Smooth muscle cell (in vitro differentiated cells): ENCODE data around the gene LIPN. TPM values are rescaled to one million over a fixed set of nuclear protein-coding genes. Genes with fewer than 3 reads are reported as not detected.

ENCODE experiments used
- polyA plus RNA-seq: library from polyadenylated mRNA; unstranded; fragments of >200 nt; fragmentation: Nextera tagmentation; extraction: Ambion mirVana; gene quantifications from 2 replicates; pipeline ENCODE4 v1.2.1, GENCODE V29; 2016
- total RNA-seq: library from RNA; depleted of rRNA; stranded (reverse); fragments of >200 nt; gene quantifications from 2 replicates; pipeline ENCODE4 v1.2.3, GENCODE V29; 2014

The LIPN gene
- total and polyA plus RNA-seq, 2 experiments from 2014 or later, result 0.40 TPM; not detected in 1

Other genes starting within 250 kb of the LIPN start
- 11.2 and 17.2 TPM in 2 replicates for gene RNLS, start 176.7 kb upstream of the LIPN start, total RNA-seq
- gene RNLS, start 176.7 kb upstream of the LIPN start, polyA plus RNA-seq, result 4.8 and 4.9 TPM in 2 replicates
- gene LIPJ, start 173.3 kb upstream of the LIPN start, total RNA-seq, result not detected in 2 replicates
- gene LIPJ, start 173.3 kb upstream of the LIPN start, polyA plus RNA-seq, result not detected in 2 replicates
- not detected in 2 replicates for gene LIPF, start 95.6 kb upstream of the LIPN start, total RNA-seq
- not detected in 2 replicates for gene LIPF, start 95.6 kb upstream of the LIPN start, polyA plus RNA-seq
- 0.18 and 0.36 TPM in 2 replicates for gene LIPK, start 53.8 kb upstream of the LIPN start, total RNA-seq
- 0.52 TPM in 1 of 2 replicates, not detected in the other for gene LIPK, start 53.8 kb upstream of the LIPN start, polyA plus RNA-seq
- 0.67 and 0.85 TPM in 2 replicates for gene LIPM, start 42.7 kb downstream of the LIPN start, total RNA-seq
- not detected in 2 replicates for gene LIPM, start 42.7 kb downstream of the LIPN start, polyA plus RNA-seq
- 3.4 and 6.9 TPM in 2 replicates for gene ANKRD22, start 91.8 kb downstream of the LIPN start, total RNA-seq
- gene ANKRD22, start 91.8 kb downstream of the LIPN start, polyA plus RNA-seq, result 1.9 and 2.3 TPM in 2 replicates
- 1.1 and 1.2 TPM in 2 replicates for gene STAMBPL1, start 120.2 kb downstream of the LIPN start, total RNA-seq
- 0.49 and 0.61 TPM in 2 replicates for gene STAMBPL1, start 120.2 kb downstream of the LIPN start, polyA plus RNA-seq
- 2,305 and 2,362 TPM in 2 replicates for gene ACTA2, start 192.8 kb downstream of the LIPN start, total RNA-seq
- gene ACTA2, start 192.8 kb downstream of the LIPN start, polyA plus RNA-seq, result 3,088 and 4,814 TPM in 2 replicates
- 21.8 and 26.7 TPM in 2 replicates for gene FAS, start 230.8 kb downstream of the LIPN start, total RNA-seq
- 9.9 and 14.4 TPM in 2 replicates for gene FAS, start 230.8 kb downstream of the LIPN start, polyA plus RNA-seq